H9 (cell line): Measurements from ENCODE around the gene GRIK3. TPM values are rescaled to one million over a fixed set of nuclear protein-coding genes. Genes with fewer than 3 reads are reported as not detected.

Experiments used
- DNase-seq: peaks from one replicate; pipeline ENCODE4 v3.0.0-alpha.2; 2017
- H2AFZ ChIP-seq: one replicate; pipeline ENCODE4 v1.6.1; 2013; ENCODE audit warnings: mild to moderate bottlenecking, low read length, control low read depth, moderate library complexity
- H2AK5ac ChIP-seq: 2 replicates; pipeline ENCODE4 v1.6.1; 2013; ENCODE audit warnings: low read length, control low read depth, mixed read lengths; ENCODE audit not compliant: insufficient read length
- H2BK120ac ChIP-seq: one replicate; pipeline ENCODE4 v1.6.1; 2013; ENCODE audit warnings: low read depth, mild to moderate bottlenecking, low read length, control low read depth, inconsistent platforms; ENCODE audit not compliant: poor library complexity, severe bottlenecking
- H2BK12ac ChIP-seq: 2 replicates; pipeline ENCODE4 v1.6.1; 2013; ENCODE audit warnings: low read length, control low read depth, mixed read lengths, low read depth; ENCODE audit not compliant: insufficient read length
- H2BK15ac ChIP-seq: 2 replicates; pipeline ENCODE4 v1.6.1; 2013; ENCODE audit warnings: low read depth, low read length, control low read depth
- H2BK20ac ChIP-seq: one replicate; pipeline ENCODE4 v1.6.1; 2013; ENCODE audit warnings: low read depth, mild to moderate bottlenecking, low read length, control low read depth, inconsistent platforms; ENCODE audit not compliant: poor library complexity, severe bottlenecking
- H2BK5ac ChIP-seq: 2 replicates; pipeline ENCODE4 v1.6.1; 2013; ENCODE audit warnings: low read length, control low read depth, mixed read lengths; ENCODE audit not compliant: insufficient read length
- H3K14ac ChIP-seq: 2 replicates; pipeline ENCODE4 v1.6.1; 2013; ENCODE audit warnings: low read length, control low read depth; ENCODE audit not compliant: insufficient read depth
- H3K18ac ChIP-seq: 2 replicates; pipeline ENCODE4 v1.6.1; 2013; ENCODE audit warnings: low read depth, mild to moderate bottlenecking, mixed read lengths, low read length, control low read depth; ENCODE audit not compliant: insufficient read length
- H3K23ac ChIP-seq: 2 replicates; pipeline ENCODE4 v1.6.1; 2013; ENCODE audit warnings: low read length, control low read depth, mixed read lengths, low read depth; ENCODE audit not compliant: insufficient read length
- H3K23me2 ChIP-seq: 2 replicates; pipeline ENCODE4 v1.6.1; 2013; ENCODE audit warnings: low read depth, mild to moderate bottlenecking, mixed read lengths, low read length, control low read depth; ENCODE audit not compliant: insufficient read length, poor library complexity, severe bottlenecking
- H3K27ac ChIP-seq: 2 replicates; pipeline ENCODE4 v1.5.1; 2013; ENCODE audit warnings: low read length, control low read depth, mixed read lengths, low read depth; ENCODE audit not compliant: insufficient read length
- H3K27me3 ChIP-seq: 2 replicates; pipeline ENCODE4 v1.6.1; 2013; ENCODE audit warnings: low read length, control low read depth, inconsistent platforms; ENCODE audit not compliant: insufficient read depth
- H3K4ac ChIP-seq: 2 replicates; pipeline ENCODE4 v1.6.1; 2013; ENCODE audit warnings: low read depth, mild to moderate bottlenecking, control low read depth, inconsistent platforms, low read length, moderate library complexity
- H3K4me1 ChIP-seq: 2 replicates; pipeline ENCODE4 v1.6.1; 2013; ENCODE audit warnings: low read length, control low read depth, inconsistent platforms; ENCODE audit not compliant: insufficient read depth
- H3K4me2 ChIP-seq: 2 replicates; pipeline ENCODE4 v1.6.1; 2013; ENCODE audit warnings: low read length, control low read depth, mixed read lengths; ENCODE audit not compliant: insufficient read length, insufficient read depth
- H3K56ac ChIP-seq: 2 replicates; pipeline ENCODE4 v1.6.1; 2013; ENCODE audit warnings: low read depth, mild to moderate bottlenecking, mixed read lengths, low read length, control low read depth; ENCODE audit not compliant: insufficient read length
- H3K79me1 ChIP-seq: 2 replicates; pipeline ENCODE4 v1.6.1; 2013; ENCODE audit warnings: low read depth, mild to moderate bottlenecking, moderate library complexity, low read length, control low read depth, inconsistent platforms; ENCODE audit not compliant: insufficient read depth, poor library complexity, severe bottlenecking
- H3K79me2 ChIP-seq: 2 replicates; pipeline ENCODE4 v1.6.1; 2013; ENCODE audit warnings: low read length, control low read depth, inconsistent platforms; ENCODE audit not compliant: insufficient read depth
- H3K9ac ChIP-seq: 2 replicates; pipeline ENCODE4 v1.6.1; 2013; ENCODE audit warnings: low read length, control low read depth, mixed read lengths; ENCODE audit not compliant: insufficient read length; ENCODE audit errors: extremely low read depth
- H3K9me3 ChIP-seq: one replicate; pipeline ENCODE4 v1.6.1; 2013; ENCODE audit warnings: low read depth, low read length, inconsistent platforms; ENCODE audit not compliant: control insufficient read depth
- H3T11ph ChIP-seq: one replicate; pipeline ENCODE4 v1.6.1; 2013; ENCODE audit warnings: mild to moderate bottlenecking, low read length, control low read depth, inconsistent platforms
- H4K20me1 ChIP-seq: one replicate; pipeline ENCODE4 v1.6.1; 2013; ENCODE audit not compliant: control insufficient read depth, insufficient read length, insufficient read depth
- H4K5ac ChIP-seq: 2 replicates; pipeline ENCODE4 v1.6.1; 2013; ENCODE audit warnings: low read depth, mild to moderate bottlenecking, mixed read lengths, low read length, control low read depth; ENCODE audit not compliant: insufficient read length
- H4K8ac ChIP-seq: replicated peaks from 2 replicates; pipeline ENCODE4 v1.6.1; 2013; ENCODE audit warnings: low read length, control low read depth, mixed read lengths, low read depth; ENCODE audit not compliant: insufficient read length
- H4K91ac ChIP-seq: 2 replicates; pipeline ENCODE4 v1.6.1; 2013; ENCODE audit warnings: low read depth, mild to moderate bottlenecking, moderate library complexity, mixed read lengths, low read length, control low read depth; ENCODE audit not compliant: insufficient read length
- H3K27ac Mint-ChIP-seq, 3 experiments: 2 replicates in 2 of 3; 3 replicates in 1 of 3; pipeline ENCODE4 v1.8.0; 2020 to 2021; ENCODE audit warnings: mixed read lengths in 3 of 3, mild to moderate bottlenecking in 1 of 3, moderate library complexity in 1 of 3
- H3K27me3 Mint-ChIP-seq: 2 replicates; pipeline ENCODE4 v1.8.0; 2021; ENCODE audit warnings: low read depth, mild to moderate bottlenecking, moderate library complexity, mixed read lengths
- H3K36me3 Mint-ChIP-seq, 3 experiments: 2 replicates in 2 of 3; 3 replicates in 1 of 3; pipeline ENCODE4 v1.8.0; 2020 to 2021; ENCODE audit warnings: low read depth in 3 of 3, mixed read lengths in 3 of 3; ENCODE audit not compliant: insufficient read depth in 1 of 3
- H3K4me1 Mint-ChIP-seq, 2 experiments: 2 replicates each; pipeline ENCODE4 v1.8.0; 2020; ENCODE audit warnings: mixed read lengths in 2 of 2
- H3K4me3 Mint-ChIP-seq, 2 experiments: 2 replicates in 1 of 2; 3 replicates in 1 of 2; pipeline ENCODE4 v1.8.0; 2020 to 2021; ENCODE audit warnings: mild to moderate bottlenecking in 2 of 2, mixed read lengths in 2 of 2, moderate library complexity in 1 of 2
- H3K9me3 Mint-ChIP-seq, 2 experiments: 2 replicates in 1 of 2; 3 replicates in 1 of 2; pipeline ENCODE4 v1.8.0; 2020; ENCODE audit warnings: mild to moderate bottlenecking in 2 of 2, mixed read lengths in 2 of 2, moderate library complexity in 1 of 2
- WGBS: extraction: QIAGEN DNeasy Blood & Tissue Kit; methylation state at CpG from one replicate; pipeline ENCODE4 v1.1.7; 2013; ENCODE audit warnings: missing lambda C conversion rate, low lambda C conversion rate, mixed read lengths; ENCODE audit not compliant: insufficient read length; ENCODE audit errors: extremely low coverage; 5-methylcytosine and 5-hydroxymethylcytosine counted together
- total RNA-seq: library from RNA; stranded (reverse); gene quantifications from 2 replicates; pipeline ENCODE4 v1.2.1, GENCODE V29; 2021
- TF ChIP-seq, protein P1 (sequence below): fragments of 200-600 bp; sonication (generic); conservative IDR thresholded peaks from 3 replicates; pipeline ENCODE4 v1.8.0; 2021; ENCODE audit warnings: antibody characterized with exemption, mild to moderate bottlenecking

GRIK3 gene
- total RNA-seq, 1 experiment from 2014 or later: 1.7 TPM

- peaks cover 4% of the 10 kb centered on the region for H3K4me1 ChIP-seq
- no peak overlapping the region for H4K5ac ChIP-seq
- H3K14ac ChIP-seq: no peak overlapping the region
- no peaks in the 10 kb centered on the region for H3K79me1 ChIP-seq
- H3K4ac ChIP-seq: no peak overlapping the region
- DNase-seq: no peak
- Mint-ChIP-seq H3K9me3 (no peaks in the 10 kb centered on the region), H3K27me3 (peaks cover 24% of the 10 kb centered on the region), H3K4me1 (peaks cover 25 to 35% of the 10 kb centered on the region in 2 experiments), H3K27ac (no peak overlapping the region), H3K4me3 (no peak overlapping the region), H3K36me3 (peaks cover 2 to 4% (median 2%) of the 10 kb centered on the region in 3 experiments; a peak in 4 of 7 replicates)
- no peaks in the 10 kb centered on the region for H3K23me2 ChIP-seq
- H3K9me3 ChIP-seq: no peaks in the 10 kb centered on the region
- H2AFZ ChIP-seq: no peak overlapping the region
- H3K23ac ChIP-seq: no peak overlapping the region
- no peak overlapping the region for H2AK5ac ChIP-seq
- no CpG with 5 or more reads among the region's 7 CpGs for WGBS
- no peak overlapping the region for H3K56ac ChIP-seq
- H2BK20ac ChIP-seq: no peak overlapping the region
- no peak overlapping the region for H2BK120ac ChIP-seq
- no peak overlapping the region for H2BK5ac ChIP-seq
- no peak overlapping the region for H3T11ph ChIP-seq
- no peaks in the 10 kb centered on the region; the same call in 1 of the 2 replicates for H3K27me3 ChIP-seq
- H4K91ac ChIP-seq: no peak overlapping the region
- no peak overlapping the region for H3K4me2 ChIP-seq
- H4K20me1 ChIP-seq: no peaks in the 10 kb centered on the region
- H3K18ac ChIP-seq: no peak overlapping the region
- no peak overlapping the region for H3K27ac ChIP-seq
- no peak overlapping the region for H2BK15ac ChIP-seq
- no peak overlapping the region for H3K9ac ChIP-seq
- no peak overlapping the region for H4K8ac ChIP-seq
- H2BK12ac ChIP-seq: no peak overlapping the region
- TF ChIP-seq, protein P1, sequence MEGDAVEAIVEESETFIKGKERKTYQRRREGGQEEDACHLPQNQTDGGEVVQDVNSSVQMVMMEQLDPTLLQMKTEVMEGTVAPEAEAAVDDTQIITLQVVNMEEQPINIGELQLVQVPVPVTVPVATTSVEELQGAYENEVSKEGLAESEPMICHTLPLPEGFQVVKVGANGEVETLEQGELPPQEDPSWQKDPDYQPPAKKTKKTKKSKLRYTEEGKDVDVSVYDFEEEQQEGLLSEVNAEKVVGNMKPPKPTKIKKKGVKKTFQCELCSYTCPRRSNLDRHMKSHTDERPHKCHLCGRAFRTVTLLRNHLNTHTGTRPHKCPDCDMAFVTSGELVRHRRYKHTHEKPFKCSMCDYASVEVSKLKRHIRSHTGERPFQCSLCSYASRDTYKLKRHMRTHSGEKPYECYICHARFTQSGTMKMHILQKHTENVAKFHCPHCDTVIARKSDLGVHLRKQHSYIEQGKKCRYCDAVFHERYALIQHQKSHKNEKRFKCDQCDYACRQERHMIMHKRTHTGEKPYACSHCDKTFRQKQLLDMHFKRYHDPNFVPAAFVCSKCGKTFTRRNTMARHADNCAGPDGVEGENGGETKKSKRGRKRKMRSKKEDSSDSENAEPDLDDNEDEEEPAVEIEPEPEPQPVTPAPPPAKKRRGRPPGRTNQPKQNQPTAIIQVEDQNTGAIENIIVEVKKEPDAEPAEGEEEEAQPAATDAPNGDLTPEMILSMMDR: no peak
- H3K79me2 ChIP-seq: no peaks in the 10 kb centered on the region
These were observed 212.9 kb downstream of the GRIK3 start for GRCh38 chr1:36821386-36821785.
